GM12878 (cell line): Measurements from ENCODE around the gene TEX9. TPM values are rescaled to one million over a fixed set of nuclear protein-coding genes. Genes with fewer than 3 reads are reported as not detected.

Source experiments
- ATF3 ChIP-seq: IDR thresholded peaks from 2 replicates; pipeline ENCODE4 v1.6.1; 2011; ENCODE audit warnings: low read depth, mild to moderate bottlenecking, low read length, moderate library complexity, borderline replicate concordance; ENCODE audit errors: extremely low read depth
- BMI1 ChIP-seq: fragments of 450-650 bp; IDR thresholded peaks from 2 replicates; pipeline ENCODE4 v1.6.1; 2016; ENCODE audit warnings: mild to moderate bottlenecking, moderate library complexity, borderline replicate concordance
- CBX5 ChIP-seq: sonication (generic); IDR thresholded peaks from 2 replicates; pipeline ENCODE4 v1.6.1; 2016; ENCODE audit warnings: low read depth, moderate library complexity, mild to moderate bottlenecking, inconsistent platforms
- CHD1 ChIP-seq: IDR thresholded peaks from 2 replicates; pipeline ENCODE4 v1.6.1; 2012; ENCODE audit warnings: low read depth, low read length, improper control_type of control experiment
- HCFC1 ChIP-seq: fragments of 150-350 bp; IDR thresholded peaks from 2 replicates; pipeline ENCODE4 v1.6.1; 2014; ENCODE audit warnings: low read length
- HDAC2 ChIP-seq: fragments of 200-600 bp; sonication (generic); IDR thresholded peaks from 2 replicates; pipeline ENCODE4 v1.6.1; 2017
- IKZF2 ChIP-seq, 2 experiments: fragments of 450-650 bp; IDR thresholded peaks; 2 replicates each; pipeline ENCODE4 v1.6.1; 2017; ENCODE audit warnings: mild to moderate bottlenecking in 2 of 2, moderate library complexity in 2 of 2
- KDM1A ChIP-seq: fragments of 200-600 bp; sonication (generic); IDR thresholded peaks from 2 replicates; pipeline ENCODE4 v1.6.1; 2016; ENCODE audit warnings: borderline replicate concordance
- KLF5 ChIP-seq: fragments of 450-650 bp; IDR thresholded peaks from 2 replicates; pipeline ENCODE4 v1.6.1; 2014; ENCODE audit warnings: mild to moderate bottlenecking; ENCODE audit not compliant: partially characterized antibody
- MXI1 ChIP-seq: fragments of 150-350 bp; IDR thresholded peaks from 2 replicates; pipeline ENCODE4 v1.6.1; 2011; ENCODE audit warnings: low read depth, mild to moderate bottlenecking, inconsistent platforms, low read length, improper control_type of control experiment
- NFIC ChIP-seq: IDR thresholded peaks from 2 replicates; pipeline ENCODE4 v1.6.1; 2012; ENCODE audit warnings: low read depth, mild to moderate bottlenecking, inconsistent platforms, low read length, moderate library complexity
- NFYA ChIP-seq: IDR thresholded peaks from 2 replicates; pipeline ENCODE4 v1.6.1; 2011; ENCODE audit warnings: low read depth, mild to moderate bottlenecking, low read length, improper control_type of control experiment, borderline replicate concordance
- PAX5 ChIP-seq: IDR thresholded peaks from 2 replicates; pipeline ENCODE4 v1.6.1; 2011; ENCODE audit warnings: low read depth, low read length, borderline replicate concordance
- POU2F2 ChIP-seq: IDR thresholded peaks from 3 replicates; pipeline ENCODE4 v1.6.1; 2011; ENCODE audit warnings: low read depth, mild to moderate bottlenecking, low read length, borderline replicate concordance
- PRDM15 ChIP-seq: fragments of 450-650 bp; formaldehyde crosslinking; IDR thresholded peaks from 2 replicates; pipeline ENCODE4 v1.4.0; 2020; ENCODE audit warnings: mild to moderate bottlenecking, moderate library complexity
- RELA ChIP-seq: fragments of 450-650 bp; IDR thresholded peaks from 2 replicates; pipeline ENCODE4 v1.8.0; 2014; ENCODE audit warnings: borderline replicate concordance; ENCODE audit not compliant: partially characterized antibody
- RELB ChIP-seq: fragments of 450-650 bp; IDR thresholded peaks from 2 replicates; pipeline ENCODE4 v1.6.1; 2017; ENCODE audit warnings: low read depth, mild to moderate bottlenecking, moderate library complexity
- RFX5 ChIP-seq: IDR thresholded peaks from 2 replicates; pipeline ENCODE4 v1.6.1; 2011; ENCODE audit warnings: low read depth, low read length, improper control_type of control experiment
- SKIL ChIP-seq: fragments of 450-650 bp; IDR thresholded peaks from 2 replicates; pipeline ENCODE4 v1.6.1; 2017; ENCODE audit warnings: mild to moderate bottlenecking, low read depth, inconsistent platforms; ENCODE audit not compliant: poor library complexity, severe bottlenecking
- SMAD1 ChIP-seq: fragments of 450-650 bp; IDR thresholded peaks from 2 replicates; pipeline ENCODE4 v1.6.1; 2018; ENCODE audit warnings: mild to moderate bottlenecking, low read depth; ENCODE audit not compliant: partially characterized antibody
- SREBF1 ChIP-seq: IDR thresholded peaks from 2 replicates; pipeline ENCODE4 v1.6.1; 2012; ENCODE audit warnings: mild to moderate bottlenecking, low read length
- TCF12 ChIP-seq: IDR thresholded peaks from 2 replicates; pipeline ENCODE4 v1.6.1; 2011; ENCODE audit warnings: low read depth, mild to moderate bottlenecking, low read length
- TCF7 ChIP-seq: IDR thresholded peaks from 2 replicates; pipeline ENCODE4 v1.6.1; 2014; ENCODE audit warnings: antibody characterized with exemption, borderline replicate concordance
- YBX1 ChIP-seq: fragments of 450-650 bp; IDR thresholded peaks from 2 replicates; pipeline ENCODE4 v1.6.1; 2016; ENCODE audit warnings: antibody characterized with exemption
- polyA plus RNA-seq, 11 experiments: library from polyadenylated mRNA; depleted of rRNA in 4 of 11; unstranded in 6 of 11; stranded (reverse) in 5 of 11; fragments of >200 nt; fragmentation: Nextera tagmentation in 4 of 11; fragmentation: Illumina TruSeq in 1 of 11; extraction: Ambion mirVana in 4 of 11; extraction: Trizol in 1 of 11; gene quantifications; 1 replicate in 1 of 11; 2 replicates in 10 of 11; pipeline versions ENCODE4 v1.2.1 to v1.2.3, GENCODE V29; 2011 to 2016; ENCODE audit warnings: inconsistent platforms in 2 of 11, missing spikeins in 2 of 11, low read depth in 1 of 11
- total RNA-seq, 4 experiments: library from RNA; depleted of rRNA in 3 of 4; stranded (reverse); fragments of >200 nt in 3 of 4; fragmentation: Illumina TruSeq in 1 of 4; extraction: Trizol in 1 of 4; gene quantifications; 2 replicates each; pipeline versions ENCODE4 v1.2.1 to v1.2.3, GENCODE V29; 2013 to 2021

The TEX9 gene
- total and polyA plus RNA-seq, 10 of the 15 experiments (the other 5 are each of a cell fraction or from before 2014, with no cell fraction given): 9.0 to 155 (median 70.0) TPM

GRCh38 chr15:56371495-56372147 lies 6.4 kb downstream of the TEX9 start (continued):
- TF ChIP-seq NFYA (no peak), TCF12 (peak; percentile 70), SREBF1 (no peak), MXI1 (no peak), KDM1A (no peak), ATF3 (no peak), YBX1 (no peak), PAX5 (peak; percentile 70; the same call in 1 of the 2 replicates), SKIL (peak; percentile 80), TCF7 (peak; percentile 52; the same call in 1 of the 2 replicates), NFIC (peak; percentile 99), CHD1 (no peak), KLF5 (no peak), SMAD1 (no peak), PRDM15 (CRISPR knock-in tag) (no peak), BMI1 (no peak), RFX5 (no peak), POU2F2 (0 out of 3 replicates have a peak, but pooled peaks have one; percentile 29), RELB (no peak), CBX5 (no peak; the same call in 1 of the 2 replicates), RELA (no peak), IKZF2 (IDR thresholded peaks at IDR 0.05) (peak; percentile 74 to 81), HDAC2 (no peak), HCFC1 (no peak)
